HepG2 (cell line): ENCODE data around the gene C16orf87. TPM values are rescaled to one million over a fixed set of nuclear protein-coding genes. Genes with fewer than 3 reads are reported as not detected.

Experiments used
- ATAC-seq: fragments of 200-7000 bp; cut with Tn5 transposase; 3 replicates; pipeline ENCODE4 v1.9.1; 2020; ENCODE audit warnings: mild to moderate bottlenecking, moderate library complexity
- BruUV-seq: library from RNA; stranded (reverse); fragments of 400-500 nt; replicated peaks from 2 replicates; lab custom pipeline; 2021; lab: Mats Ljungman, UMichigan
- CTCF ChIA-PET: fragments of 300-600 bp; formaldehyde crosslinking; extraction: SDS; loops from one replicate; lab custom pipeline; 2021; ENCODE audit warnings: low total read pairs, inconsistent platforms, low intra/inter-chr PET ratio; lab: Yijun Ruan, JAX
- POLR2A ChIA-PET: fragments of 350-600 bp; sonication (Branson Sonifier 250); formaldehyde crosslinking; loops from one replicate; lab custom pipeline; 2020; ENCODE audit warnings: antibody characterized with exemption, inconsistent platforms; lab: Yijun Ruan, JAX
- DNase-seq: peaks from one replicate; pipeline ENCODE4 v3.0.0-alpha.2; 2015; ENCODE audit warnings: low spot score
- FAIRE-seq: peaks from 3 replicates; lab custom pipeline; 2011; peaks lifted over from hg19 to GRCh38; lab: Jason Lieb, UNC
- H2AFZ ChIP-seq: one replicate; pipeline ENCODE4 v1.6.1; 2011; ENCODE audit warnings: low read length, inconsistent platforms
- H3K27ac ChIP-seq: fragments of 300-600 bp; 3 replicates; pipeline ENCODE4 v1.8.0; 2011; ENCODE audit warnings: mixed run types, mild to moderate bottlenecking, mixed read lengths, low read length, inconsistent platforms; ENCODE audit not compliant: insufficient read depth; ENCODE audit errors: extremely low read length
- H3K27me3 ChIP-seq, 2 experiments: fragments of 200-600 bp in 1 of 2; 2 replicates in 1 of 2; 3 replicates in 1 of 2; pipeline versions ENCODE4 v1.6.0 to v1.8.0; 2011; ENCODE audit warnings: low read length in 2 of 2, mild to moderate bottlenecking in 2 of 2, moderate library complexity in 2 of 2, inconsistent platforms in 1 of 2; ENCODE audit not compliant: insufficient read depth in 2 of 2, control insufficient read depth in 1 of 2
- H3K36me3 ChIP-seq, 2 experiments: fragments of 200-600 bp in 1 of 2; replicated peaks in 1 of 2; 2 replicates in 1 of 2; 3 replicates in 1 of 2; pipeline versions ENCODE4 v1.5.1 to v1.8.0; 2011; ENCODE audit warnings: low read length in 2 of 2, inconsistent platforms in 1 of 2; ENCODE audit not compliant: insufficient read depth in 2 of 2, control insufficient read depth in 1 of 2
- H3K4me1 ChIP-seq: 2 replicates; pipeline ENCODE4 v1.5.1; 2012; ENCODE audit warnings: low read length, inconsistent platforms; ENCODE audit not compliant: insufficient read depth
- H3K4me2 ChIP-seq: 2 replicates; pipeline ENCODE4 v1.6.0; 2011; ENCODE audit warnings: low read depth, low read length, inconsistent platforms
- H3K4me3 ChIP-seq, 3 experiments: fragments of 200-600 bp in 1 of 3; sonication (generic), shearing (Covaris generic) in 1 of 3; replicated peaks in 1 of 3; 2 replicates each; pipeline ENCODE4 v1.5.1; 2011 to 2016; ENCODE audit warnings: low read length in 3 of 3, inconsistent platforms in 2 of 3, low read depth in 2 of 3, mild to moderate bottlenecking in 2 of 3, control low read depth in 1 of 3, mixed read lengths in 1 of 3; ENCODE audit not compliant: insufficient read depth in 1 of 3
- H3K79me2 ChIP-seq: one replicate; pipeline ENCODE4 v1.6.1; 2011; ENCODE audit warnings: low read length, inconsistent platforms; ENCODE audit not compliant: insufficient read depth
- H3K9ac ChIP-seq: 2 replicates; pipeline ENCODE4 v1.6.0; 2011; ENCODE audit warnings: mild to moderate bottlenecking, low read depth, low read length, inconsistent platforms; ENCODE audit not compliant: insufficient read depth
- H3K9me3 ChIP-seq: 2 replicates; pipeline ENCODE4 v1.5.1; 2012; ENCODE audit warnings: mild to moderate bottlenecking, low read length
- H4K20me1 ChIP-seq: 2 replicates; pipeline ENCODE4 v1.6.0; 2011; ENCODE audit warnings: inconsistent platforms, mild to moderate bottlenecking, low read length, moderate library complexity; ENCODE audit not compliant: insufficient read depth
- ATF5 ChIP-seq: sonication (generic); formaldehyde crosslinking; IDR thresholded peaks from 2 replicates; pipeline ENCODE4 v1.4.0; 2020; ENCODE audit warnings: mild to moderate bottlenecking, low read depth, missing genetic modification reagents
- IRF2 ChIP-seq: IDR thresholded peaks from 2 replicates; pipeline ENCODE4 v1.6.1; 2018; ENCODE audit warnings: missing genetic modification reagents, missing compliant biosample characterization
- KMT2A ChIP-seq: sonication (generic); formaldehyde crosslinking; IDR thresholded peaks from 2 replicates; pipeline ENCODE4 v1.4.0; 2020; ENCODE audit warnings: missing genetic modification reagents
- MYC ChIP-seq: sonication (generic); formaldehyde crosslinking; IDR thresholded peaks from 2 replicates; pipeline ENCODE4 v1.9.0; 2021; ENCODE audit warnings: missing genetic modification reagents, borderline replicate concordance
- NR0B2 ChIP-seq: sonication (generic); formaldehyde crosslinking; IDR thresholded peaks from 2 replicates; pipeline ENCODE4 v1.4.0; 2020; ENCODE audit warnings: mild to moderate bottlenecking, missing genetic modification reagents
- RNF2 ChIP-seq: fragments of 450-650 bp; conservative IDR thresholded peaks from 2 replicates; pipeline ENCODE4 v1.6.1; 2016; ENCODE audit warnings: low read depth
- SP4 ChIP-seq: sonication (generic); formaldehyde crosslinking; IDR thresholded peaks from 2 replicates; pipeline ENCODE4 v1.8.1; 2023; ENCODE audit warnings: mild to moderate bottlenecking, missing genetic modification reagents
- TRIM22 ChIP-seq: fragments of 450-650 bp; IDR thresholded peaks from 2 replicates; pipeline ENCODE4 v1.6.1; 2017
- ZNF646 ChIP-seq: sonication (generic); formaldehyde crosslinking; IDR thresholded peaks from 2 replicates; pipeline ENCODE4 v1.9.0; 2021; ENCODE audit warnings: mild to moderate bottlenecking, missing genetic modification reagents
- WGBS: methylation state at CpG from one replicate; pipeline ENCODE4 v1.1.6; 2017; ENCODE audit warnings: low lambda C conversion rate; 5-methylcytosine and 5-hydroxymethylcytosine counted together
- in situ Hi-C: cut with HindIII; loops from 2 replicates; pipeline ENCODE4 v1.10.0; 2017; ENCODE audit warnings: low pct_unique_long_range_greater_than_20kb; ENCODE audit not compliant: extremely low pct_ligation_motif_present
- intact Hi-C: fragments of 100-400 bp; cut with micrococcal nuclease; formaldehyde crosslinking; loops from one replicate; pipeline ENCODE4 v1.10.0; 2022; ENCODE audit not compliant: unreplicated experiment
- polyA plus RNA-seq, 8 experiments: library from polyadenylated mRNA; depleted of rRNA in 3 of 8; stranded (reverse) in 7 of 8; unstranded in 1 of 8; fragments of >200 nt; fragmentation: Illumina TruSeq in 4 of 8; extraction: Trizol in 4 of 8; gene quantifications; 2 replicates each; pipeline versions ENCODE4 v1.2.1 to v1.2.3, GENCODE V29; 2011 to 2016; ENCODE audit warnings: low read depth in 4 of 8, missing spikeins in 1 of 8, mixed read lengths in 1 of 8; ENCODE audit not compliant: insufficient read depth in 1 of 8
- total RNA-seq, 5 experiments: library from RNA; depleted of rRNA; stranded (reverse); fragments of >200 nt; fragmentation: Illumina TruSeq; extraction: Trizol; gene quantifications; 2 replicates each; pipeline ENCODE4 v1.2.3, GENCODE V29; 2016; ENCODE audit warnings: low read depth in 1 of 5

C16orf87 gene
- total and polyA plus RNA-seq, 2 of the 13 experiments (the other 11 are each of a cell fraction or from before 2014, with no cell fraction given) = 8.6 to 19.5 TPM

GRCh38 chr16:46763147-46763546, 67.8 kb downstream of the C16orf87 start (continued):
- TF ChIP-seq ATF5 (CRISPR knock-in tag) (no peak), RNF2 (no peak), KMT2A (CRISPR knock-in tag) (no peak)

GRCh38 chr16:46762583-46762982, 68.4 kb downstream of the C16orf87 start:
- ChIA-PET POLR2A (no interaction called here), CTCF (no interaction called here)
- Histone ChIP-seq H2AFZ (no peak overlapping the region), H3K27ac (no peak overlapping the region), H3K4me1 (peaks cover 8% of the 10 kb centered on the region), H3K36me3 (no peaks in the 10 kb centered on the region), H3K4me3 (no peak overlapping the region), H3K9me3 (no peaks in the 10 kb centered on the region), H3K9ac (no peak overlapping the region), H3K79me2 (no peaks in the 10 kb centered on the region), H3K4me2 (no peak overlapping the region), H3K27me3 (peaks cover 6 to 34% of the 10 kb centered on the region in 2 experiments; a peak in 4 of 5 replicates), H4K20me1 (no peaks in the 10 kb centered on the region)
- ATAC-seq = no peak
- DNase-seq = no peak
- in situ Hi-C loops (no loop called here), intact Hi-C loops (no loop called here)
- BruUV-seq = no TSS peak
- TF ChIP-seq TRIM22 = no peak
- TF ChIP-seq SP4 (CRISPR knock-in tag) = no peak
- no peak for TF ChIP-seq NR0B2 (CRISPR knock-in tag)
- no peak for TF ChIP-seq IRF2 (CRISPR knock-in tag)
- TF ChIP-seq MYC (CRISPR knock-in tag) = no peak
- TF ChIP-seq ZNF646 = no peak
- WGBS = 5% methylated on average over 3 of the region's 3 CpGs
- no peak for FAIRE-seq
